ENCODE data around the gene PLGRKT.

Gene PLGRKT

DNA sequence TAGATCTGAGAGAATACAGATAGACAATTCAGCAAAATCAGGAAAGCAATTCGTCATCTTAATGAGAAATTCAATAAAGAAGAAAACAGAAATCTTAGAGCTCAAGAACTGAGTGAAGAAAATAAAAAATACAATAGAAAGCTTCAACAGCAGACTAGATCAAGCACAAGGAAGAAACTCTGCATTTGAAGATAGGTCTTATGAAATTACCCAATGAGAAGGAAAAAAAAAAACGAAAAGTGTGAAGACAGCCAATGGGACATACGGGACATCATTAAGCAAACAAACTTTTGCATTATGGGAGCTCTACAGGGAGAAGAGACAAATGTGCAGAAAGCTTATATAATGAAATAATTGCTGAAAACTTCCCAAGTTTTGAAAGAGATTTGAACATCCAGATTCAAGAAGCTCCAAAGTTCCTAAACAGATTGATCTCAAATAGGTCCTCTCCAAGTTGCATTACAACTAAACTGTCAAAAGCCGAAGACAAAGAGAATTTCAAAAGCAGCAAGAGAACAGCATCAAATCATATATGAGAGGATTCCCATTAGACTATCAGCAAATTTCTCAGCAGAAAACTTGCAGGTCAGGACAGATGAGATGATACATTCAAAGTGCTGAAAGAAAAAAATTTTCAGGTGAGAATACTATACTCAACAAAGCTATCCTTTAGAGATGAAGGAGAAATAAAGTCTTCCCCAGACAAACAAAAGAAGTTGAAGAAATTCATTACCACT, 122.4 kb downstream of the PLGRKT start:
- no peaks in the 10 kb centered on the region for H3K4me1 ChIP-seq
- no peaks in the 10 kb centered on the region for H3K9me3 ChIP-seq (ENCODE audit: control insufficient read depth, low read length)
- no peaks in the 10 kb centered on the region for H3K27me3 ChIP-seq (ENCODE audit: control insufficient read depth, insufficient read depth, low read length)
- H3K79me2 ChIP-seq: no peaks in the 10 kb centered on the region
- no peak overlapping the region for H3K27ac ChIP-seq
- no peak overlapping the region for H3K4me2 ChIP-seq (ENCODE audit: low read length)
- H3K36me3 ChIP-seq (ENCODE audit: control insufficient read depth, insufficient read depth, low read length): no peaks in the 10 kb centered on the region
- TF ChIP-seq, protein P1, sequence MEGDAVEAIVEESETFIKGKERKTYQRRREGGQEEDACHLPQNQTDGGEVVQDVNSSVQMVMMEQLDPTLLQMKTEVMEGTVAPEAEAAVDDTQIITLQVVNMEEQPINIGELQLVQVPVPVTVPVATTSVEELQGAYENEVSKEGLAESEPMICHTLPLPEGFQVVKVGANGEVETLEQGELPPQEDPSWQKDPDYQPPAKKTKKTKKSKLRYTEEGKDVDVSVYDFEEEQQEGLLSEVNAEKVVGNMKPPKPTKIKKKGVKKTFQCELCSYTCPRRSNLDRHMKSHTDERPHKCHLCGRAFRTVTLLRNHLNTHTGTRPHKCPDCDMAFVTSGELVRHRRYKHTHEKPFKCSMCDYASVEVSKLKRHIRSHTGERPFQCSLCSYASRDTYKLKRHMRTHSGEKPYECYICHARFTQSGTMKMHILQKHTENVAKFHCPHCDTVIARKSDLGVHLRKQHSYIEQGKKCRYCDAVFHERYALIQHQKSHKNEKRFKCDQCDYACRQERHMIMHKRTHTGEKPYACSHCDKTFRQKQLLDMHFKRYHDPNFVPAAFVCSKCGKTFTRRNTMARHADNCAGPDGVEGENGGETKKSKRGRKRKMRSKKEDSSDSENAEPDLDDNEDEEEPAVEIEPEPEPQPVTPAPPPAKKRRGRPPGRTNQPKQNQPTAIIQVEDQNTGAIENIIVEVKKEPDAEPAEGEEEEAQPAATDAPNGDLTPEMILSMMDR (IDR thresholded peaks at IDR 0.05): no peak
- no peak overlapping the region for H2AFZ ChIP-seq
- H3K9ac ChIP-seq: no peak overlapping the region
- no peak overlapping the region for H3K4me3 ChIP-seq (ENCODE audit: low read depth, low read length)

DNA sequence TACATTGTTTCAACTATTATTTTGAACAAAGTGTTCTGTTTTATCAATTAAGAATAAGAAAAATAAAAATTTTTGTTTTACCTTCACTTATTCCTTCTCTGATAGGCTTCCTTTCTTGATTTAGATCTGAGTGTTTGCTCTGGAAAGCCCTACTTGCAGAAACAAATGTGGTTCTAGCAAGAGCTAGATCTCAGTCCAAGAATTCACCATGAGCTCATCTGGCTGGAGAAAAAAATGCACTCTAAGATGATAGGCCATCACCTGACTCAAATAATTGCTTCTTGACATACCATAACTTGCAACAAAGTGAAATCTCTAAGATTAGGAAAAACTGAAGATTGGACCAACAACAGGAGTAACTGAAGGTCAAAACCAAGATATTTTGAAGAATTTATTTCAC, 126.9 kb downstream of the PLGRKT start:
- no peaks in the 10 kb centered on the region for H3K36me3 ChIP-seq (ENCODE audit: control insufficient read depth, insufficient read depth, low read length)
- H3K9me3 ChIP-seq (ENCODE audit: control insufficient read depth, low read length): no peaks in the 10 kb centered on the region
- H3K27me3 ChIP-seq (ENCODE audit: control insufficient read depth, insufficient read depth, low read length): no peaks in the 10 kb centered on the region
- no peak overlapping the region for H3K27ac ChIP-seq
- H3K4me3 ChIP-seq (ENCODE audit: low read depth, low read length): no peak overlapping the region
- TF ChIP-seq, protein P1 (IDR thresholded peaks at IDR 0.05): no peak
- H2AFZ ChIP-seq: no peak overlapping the region
- no peak overlapping the region for H3K9ac ChIP-seq
- H3K4me2 ChIP-seq (ENCODE audit: low read length): no peak overlapping the region
- H3K79me2 ChIP-seq: no peaks in the 10 kb centered on the region
- no peaks in the 10 kb centered on the region for H3K4me1 ChIP-seq

All from parathyroid adenoma (tissue), 2 donors.